K562 (cell line): Measurements from ENCODE around the gene NR2F2. TPM values are rescaled to one million over a fixed set of nuclear protein-coding genes. Genes with fewer than 3 reads are reported as not detected.

ENCODE experiments used
- ATAC-seq: fragments of 200-7000 bp; cut with Tn5 transposase; 3 replicates; pipeline ENCODE4 v1.9.1; 2020; ENCODE audit warnings: moderate library complexity
- BruUV-seq: library from RNA; stranded (reverse); fragments of 400-500 nt; replicated peaks from 2 replicates; lab custom pipeline; 2021; lab: Mats Ljungman, UMichigan
- CTCF ChIA-PET: fragments of 300-600 bp; formaldehyde crosslinking; extraction: SDS; loops from one replicate; lab custom pipeline; 2021; ENCODE audit warnings: low intra/inter-chr PET ratio; lab: Yijun Ruan, JAX
- POLR2A ChIA-PET: fragments of 300-600, 350-650 bp; sonication (Branson Sonifier 250); formaldehyde crosslinking; extraction: SDS; loops from one replicate; lab custom pipeline; 2021; ENCODE audit warnings: antibody characterized with exemption, inconsistent platforms; lab: Yijun Ruan, JAX
- DNase-seq, 4 experiments: peaks; one replicate each; pipeline versions ENCODE4 v3.0.0 to v3.0.0-alpha.2; 2011 to 2018; ENCODE audit warnings: low spot score in 3 of 4, mixed read lengths in 3 of 4; ENCODE audit errors: extremely low read depth in 1 of 4
- FAIRE-seq: peaks from 2 replicates; lab custom pipeline; 2011; peaks lifted over from hg19 to GRCh38; lab: Jason Lieb, UNC
- H2AFZ ChIP-seq: 2 replicates; pipeline ENCODE4 v1.6.0; 2011; ENCODE audit warnings: low read depth, low read length, control low read depth, inconsistent platforms
- H3K27ac ChIP-seq: fragments of 200-600 bp; 3 replicates; pipeline ENCODE4 v1.8.0; 2011; ENCODE audit warnings: low read depth, mild to moderate bottlenecking, control low read depth, inconsistent platforms, low read length, moderate library complexity, mixed read lengths; ENCODE audit errors: extremely low read depth
- H3K27me3 ChIP-seq, 2 experiments: fragments of 300-600 bp in 1 of 2; 2 replicates in 1 of 2; 3 replicates in 1 of 2; pipeline versions ENCODE4 v1.6.0 to v1.8.0; 2011; ENCODE audit warnings: inconsistent platforms in 2 of 2, low read length in 2 of 2, mild to moderate bottlenecking in 1 of 2, mixed read lengths in 1 of 2, moderate library complexity in 1 of 2; ENCODE audit not compliant: control insufficient read depth in 2 of 2, insufficient read depth in 2 of 2
- H3K36me3 ChIP-seq: fragments of 300-600 bp; 3 replicates; pipeline ENCODE4 v1.8.0; 2011; ENCODE audit warnings: mild to moderate bottlenecking, low read length, inconsistent platforms; ENCODE audit not compliant: control insufficient read depth, insufficient read depth
- H3K4me1 ChIP-seq, 2 experiments: fragments of 200-600 bp in 1 of 2; replicated peaks in 1 of 2; 2 replicates in 1 of 2; 3 replicates in 1 of 2; pipeline versions ENCODE4 v1.5.1 to v1.8.0; 2011; ENCODE audit warnings: inconsistent platforms in 2 of 2, low read length in 2 of 2, mild to moderate bottlenecking in 1 of 2, mixed read lengths in 1 of 2, moderate library complexity in 1 of 2; ENCODE audit not compliant: control insufficient read depth in 2 of 2, insufficient read depth in 2 of 2
- H3K4me2 ChIP-seq: 2 replicates; pipeline ENCODE4 v1.6.1; 2011; ENCODE audit warnings: low read length, control low read depth, inconsistent platforms, mixed read lengths; ENCODE audit not compliant: insufficient read depth
- H3K4me3 ChIP-seq: fragments of 200-600 bp; sonication (generic), shearing (Covaris generic); 2 replicates; pipeline ENCODE4 v1.5.1; 2016; ENCODE audit warnings: control low read depth, inconsistent platforms
- H3K79me2 ChIP-seq: fragments of 200-600 bp; 3 replicates; pipeline ENCODE4 v1.8.0; 2011; ENCODE audit warnings: low read length, inconsistent platforms; ENCODE audit not compliant: control insufficient read depth, insufficient read depth
- H3K9ac ChIP-seq, 2 experiments: 2 replicates each; pipeline versions ENCODE4 v1.6.0 to v1.6.1; 2011; ENCODE audit warnings: low read depth in 2 of 2, low read length in 2 of 2, control low read depth in 1 of 2, inconsistent platforms in 1 of 2, mild to moderate bottlenecking in 1 of 2, mixed read lengths in 1 of 2; ENCODE audit not compliant: insufficient read depth in 1 of 2
- H3K9me1 ChIP-seq: one replicate; pipeline ENCODE4 v1.6.0; 2011; ENCODE audit warnings: inconsistent platforms, mild to moderate bottlenecking, low read length, moderate library complexity; ENCODE audit not compliant: control insufficient read depth, insufficient read depth
- H3K9me3 ChIP-seq: replicated peaks from 2 replicates; pipeline ENCODE4 v1.5.1; 2011; ENCODE audit warnings: low read depth, low read length, inconsistent platforms; ENCODE audit not compliant: control insufficient read depth, insufficient read depth
- H4K20me1 ChIP-seq: replicated peaks from 2 replicates; pipeline ENCODE4 v1.6.1; 2011; ENCODE audit warnings: low read length, inconsistent platforms, mixed read lengths; ENCODE audit not compliant: control insufficient read depth, insufficient read depth
- ATF1 ChIP-seq, 2 experiments: fragments of 450-650 bp in 1 of 2; IDR thresholded peaks; 2 replicates each; pipeline ENCODE4 v1.6.1; 2016; ENCODE audit warnings: missing compliant biosample characterization in 1 of 2, missing genetic modification characterization in 1 of 2
- BRD9 ChIP-seq: fragments of 450-650 bp; IDR thresholded peaks from 2 replicates; pipeline ENCODE4 v1.6.1; 2018; ENCODE audit warnings: low read depth; ENCODE audit not compliant: partially characterized antibody
- FOXJ2 ChIP-seq: fragments of 200-800 bp; sonication (Bioruptor generic); IDR thresholded peaks from 2 replicates; pipeline ENCODE4 v1.6.1; 2016; ENCODE audit warnings: missing genetic modification characterization, missing compliant biosample characterization
- FOXK2 ChIP-seq, 2 experiments: fragments of 450-650 bp; IDR thresholded peaks in 1 of 2; conservative IDR thresholded peaks in 1 of 2; 2 replicates each; pipeline ENCODE4 v1.6.1; 2016; ENCODE audit warnings: low read depth in 2 of 2, mild to moderate bottlenecking in 1 of 2
- FOXO4 ChIP-seq: fragments of 450-650 bp; formaldehyde crosslinking; IDR thresholded peaks from 2 replicates; pipeline ENCODE4 v1.4.0; 2020; ENCODE audit warnings: mild to moderate bottlenecking, moderate library complexity
- HLTF ChIP-seq: fragments of 450-650 bp; IDR thresholded peaks from 2 replicates; pipeline ENCODE4 v1.6.1; 2016
- LEF1 ChIP-seq: fragments of 450-650 bp; IDR thresholded peaks from 2 replicates; pipeline ENCODE4 v1.6.1; 2016; ENCODE audit warnings: mild to moderate bottlenecking
- MBD1 ChIP-seq: fragments of 250-450 bp; sonication (Bioruptor Pico); IDR thresholded peaks from 2 replicates; pipeline ENCODE4 v1.8.0; 2022; ENCODE audit warnings: inconsistent platforms
- RBBP5 ChIP-seq: fragments of 200-600 bp; sonication (generic); IDR thresholded peaks from 2 replicates; pipeline ENCODE4 v1.6.1; 2012; ENCODE audit warnings: borderline replicate concordance, mild to moderate bottlenecking, low read length, control low read depth, inconsistent platforms; ENCODE audit not compliant: insufficient read depth, poor library complexity, severe bottlenecking
- RBFOX2 ChIP-seq: fragments of 200-400 bp; formaldehyde crosslinking; IDR thresholded peaks from 2 replicates; pipeline ENCODE4 v1.6.1; 2017; ENCODE audit warnings: low read depth, mild to moderate bottlenecking, low read length, moderate library complexity
- TAF15 ChIP-seq: fragments of 200-400 bp; formaldehyde crosslinking; IDR thresholded peaks from 2 replicates; pipeline ENCODE4 v1.6.1; 2017; ENCODE audit warnings: mild to moderate bottlenecking, low read depth, low read length, moderate library complexity
- ZBTB26 ChIP-seq: fragments of 450-650 bp; formaldehyde crosslinking; IDR thresholded peaks from 2 replicates; pipeline ENCODE4 v1.4.0; 2022; ENCODE audit warnings: missing genetic modification characterization
- ZBTB43 ChIP-seq: sonication (generic); formaldehyde crosslinking; IDR thresholded peaks from 2 replicates; pipeline ENCODE4 v1.8.0; 2023; ENCODE audit warnings: mild to moderate bottlenecking, missing genetic modification reagents
- ZNF512 ChIP-seq: IDR thresholded peaks from 2 replicates; pipeline ENCODE4 v1.6.1; 2016; ENCODE audit warnings: missing genetic modification characterization, missing compliant biosample characterization
- WGBS: fragments of 100-300 bp; shearing (Covaris generic); methylation state at CpG from one replicate; pipeline ENCODE4 v1.1.6; 2016; ENCODE audit warnings: low coverage, mixed read lengths; ENCODE audit not compliant: insufficient coverage; ENCODE audit errors: missing lambda C conversion rate; 5-methylcytosine and 5-hydroxymethylcytosine counted together
- in situ Hi-C: fragments of 300-500 bp; cut with MboI; formaldehyde crosslinking; loops from 4 replicates; pipeline ENCODE4 v1.15.0; 2018; ENCODE audit warnings: inconsistent platforms, mixed read lengths
- intact Hi-C: fragments of 100-400 bp; cut with micrococcal nuclease; formaldehyde crosslinking; loops from 2 replicates; pipeline ENCODE4 v1.14.2; 2022
- polyA plus RNA-seq, 8 experiments: library from polyadenylated mRNA; depleted of rRNA in 4 of 8; stranded (reverse) in 5 of 8; unstranded in 3 of 8; fragments of >200 nt; fragmentation: Nextera tagmentation in 2 of 8; fragmentation: Illumina TruSeq in 1 of 8; extraction: Ambion mirVana in 2 of 8; extraction: Trizol in 1 of 8; gene quantifications; 2 replicates each; pipeline versions ENCODE4 v1.2.1 to v1.2.3, GENCODE V29; 2011 to 2014; ENCODE audit warnings: inconsistent platforms in 1 of 8, missing spikeins in 1 of 8
- total RNA-seq, 7 experiments: library from RNA; depleted of rRNA in 6 of 7; stranded (reverse); fragments of >200 nt in 6 of 7; fragmentation: Illumina TruSeq in 2 of 7; extraction: Trizol in 2 of 7; gene quantifications; 2 replicates each; pipeline versions ENCODE4 v1.2.1 to v1.2.3, GENCODE V29; 2011 to 2021; ENCODE audit warnings: low replicate concordance in 1 of 7

Gene NR2F2
- total and polyA plus RNA-seq, 9 of the 15 experiments (the other 6 are each of a cell fraction or from before 2014, with no cell fraction given) = 6.0 to 51.8 (median 11.1) TPM

GRCh38 chr15:96311256-96311955, 19.1 kb upstream of the NR2F2 start:
- 57% methylated on average over 5 of the region's 5 CpGs for WGBS
- Histone ChIP-seq H3K4me2 (no peak overlapping the region), H3K9me1 (no peaks in the 10 kb centered on the region), H4K20me1 (no peaks in the 10 kb centered on the region), H3K9me3 (no peaks in the 10 kb centered on the region), H2AFZ (no peak overlapping the region), H3K27me3 (no peaks in the 10 kb centered on the region), H3K79me2 (no peaks in the 10 kb centered on the region), H3K27ac (no peak overlapping the region), H3K36me3 (no peaks in the 10 kb centered on the region), H3K4me1 (peaks cover 0 to 3% of the 10 kb centered on the region in 2 experiments; a peak in 1 of 5 replicates), H3K4me3 (no peak overlapping the region), H3K9ac (no peak overlapping the region)
- DNase-seq = no peak
- BruUV-seq = no TSS peak
- in situ Hi-C loops = no loop called here
- FAIRE-seq = no peak
- peak; percentile 41; the same call in 2 of the 3 replicates for ATAC-seq
- ChIA-PET CTCF (no interaction called here), POLR2A (interaction anchor here (0.7 to 1.3 kb wide), 2 partner anchors 8 to 52 kb away, joined by 3 read pairs; no protein-coding TSS in a partner anchor)
- intact Hi-C loops = no loop called here
- TF ChIP-seq FOXO4 (no peak), TAF15 (no peak), HLTF (no peak), ZNF512 (no peak), MBD1 (no peak), ATF1 (CRISPR knock-in tag; IDR thresholded peaks at IDR 0.05) (no peak), ATF1 (tag; IDR thresholded peaks at IDR 0.05) (no peak), FOXK2 (conservative IDR thresholded peaks at IDR 0.05 in 1 of 2, IDR thresholded peaks at IDR 0.05 in 1 of 2; ENCODE audit: low read depth in 2 of 2) (no peak), FOXJ2 (tag) (no peak), LEF1 (no peak), BRD9 (no peak), RBFOX2 (no peak), ZBTB43 (CRISPR knock-in tag) (no peak), ZBTB26 (CRISPR knock-in tag) (no peak), RBBP5 (no peak)
